OCI-LY3 (cell line): ENCODE data around the gene TSPOAP1.

Source experiments
- H2AFZ ChIP-seq: fragments of 200-600, 300-600 bp; shearing (Covaris generic); 2 replicates; pipeline ENCODE4 v1.6.0; 2014; ENCODE audit warnings: antibody characterized with exemption, low read depth, low read length
- H3K27ac ChIP-seq: fragments of 200-600, 300-600 bp; sonication (generic); 2 replicates; pipeline ENCODE4 v1.5.1; 2014; ENCODE audit warnings: mild to moderate bottlenecking, low read length, moderate library complexity, mixed read lengths
- H3K27me3 ChIP-seq: fragments of 200-600, 300-600 bp; sonication (generic); 2 replicates; pipeline ENCODE4 v1.6.1; 2014; ENCODE audit warnings: low read depth, low read length, mixed read lengths
- H3K36me3 ChIP-seq: fragments of 200-600, 300-600 bp; sonication (generic); replicated peaks from 2 replicates; pipeline ENCODE3; 2014; ENCODE audit warnings: low read depth, low read length, mixed read lengths
- H3K4me1 ChIP-seq: fragments of 300-600, 200-600 bp; sonication (generic); 2 replicates; pipeline ENCODE4 v1.6.1; 2014; ENCODE audit warnings: low read length, mixed read lengths
- H3K4me2 ChIP-seq: fragments of 200-600, 300-600 bp; sonication (generic); 2 replicates; pipeline ENCODE4 v1.6.1; 2014; ENCODE audit warnings: low read length, mixed read lengths
- H3K4me3 ChIP-seq: fragments of 300-600, 200-600 bp; sonication (generic); 2 replicates; pipeline ENCODE4 v1.5.1; 2014; ENCODE audit warnings: antibody characterized with exemption, mild to moderate bottlenecking, low read length, moderate library complexity
- H3K79me2 ChIP-seq: fragments of 300-600, 200-600 bp; shearing (Covaris generic); 2 replicates; pipeline ENCODE4 v1.6.1; 2014; ENCODE audit warnings: mild to moderate bottlenecking, low read length, mixed read lengths
- H3K9ac ChIP-seq: fragments of 300-600, 200-600 bp; shearing (Covaris generic); 2 replicates; pipeline ENCODE4 v1.6.0; 2014; ENCODE audit warnings: mild to moderate bottlenecking, low read length, moderate library complexity
- H3K9me3 ChIP-seq: fragments of 200-600, 300-600 bp; shearing (Covaris generic); 2 replicates; pipeline ENCODE4 v1.6.1; 2014; ENCODE audit warnings: low read length, mixed read lengths; ENCODE audit not compliant: insufficient read depth
- H4K20me1 ChIP-seq: fragments of 200-600, 300-600 bp; sonication (generic); 2 replicates; pipeline ENCODE4 v1.6.1; 2016; ENCODE audit warnings: low read length, mixed read lengths; ENCODE audit not compliant: insufficient read depth
- EZH2phosphoT487 ChIP-seq: fragments of 200-600 bp; shearing (Covaris generic); IDR thresholded peaks from 2 replicates; pipeline ENCODE4 v1.6.1; 2018; ENCODE audit warnings: antibody characterized with exemption, mixed run types, low read depth
- TF ChIP-seq, protein P1 (sequence below): fragments of 200-600, 300-600 bp; sonication (generic); IDR thresholded peaks from 2 replicates; pipeline ENCODE4 v1.5.1; 2014; ENCODE audit warnings: antibody characterized with exemption, low read length, low read depth

Gene TSPOAP1

DNA sequence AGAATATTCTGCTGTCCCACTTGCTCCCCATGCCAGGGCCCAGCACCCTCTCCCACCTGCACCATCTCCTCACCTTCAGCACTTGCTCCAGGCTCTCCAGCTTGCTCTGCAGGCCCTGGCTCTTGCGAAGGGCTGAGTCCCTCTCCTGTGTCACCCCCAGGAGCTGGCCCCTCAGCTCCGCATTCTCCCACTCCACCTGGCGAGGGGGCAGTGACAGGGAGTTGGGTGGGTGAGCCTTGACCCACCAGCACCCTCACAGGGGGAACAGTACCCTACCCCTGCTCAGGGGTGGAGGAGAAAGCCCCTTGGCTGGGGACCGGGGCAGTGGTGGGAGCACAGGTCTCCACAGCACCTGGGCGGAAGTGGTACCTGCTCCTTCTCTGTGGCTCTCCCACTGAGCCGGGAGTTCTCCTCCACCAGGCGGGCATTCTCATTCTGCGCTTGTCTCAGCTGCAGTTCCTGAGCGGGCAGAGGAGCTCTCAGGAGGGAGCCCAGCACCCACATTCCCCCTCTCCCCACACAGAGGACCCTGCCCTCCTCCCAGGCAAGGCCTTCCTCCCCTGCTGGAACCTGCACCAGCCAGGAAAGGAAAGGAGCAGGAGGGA, 5.9 kb downstream of the TSPOAP1 start:
- Histone ChIP-seq H3K27me3 (no peaks in the 10 kb centered on the region), H3K9ac (no peak overlapping the region), H3K27ac (no peak overlapping the region), H2AFZ (no peak overlapping the region), H3K4me1 (peaks cover 8% of the 10 kb centered on the region), H3K79me2 (no peaks in the 10 kb centered on the region), H3K4me3 (no peak overlapping the region), H4K20me1 (peaks cover 7% of the 10 kb centered on the region; the same call in 1 of the 2 replicates), H3K4me2 (no peak overlapping the region), H3K9me3 (no peaks in the 10 kb centered on the region), H3K36me3 (no peaks in the 10 kb centered on the region)
- no peak for TF ChIP-seq EZH2phosphoT487
- TF ChIP-seq, protein P1, sequence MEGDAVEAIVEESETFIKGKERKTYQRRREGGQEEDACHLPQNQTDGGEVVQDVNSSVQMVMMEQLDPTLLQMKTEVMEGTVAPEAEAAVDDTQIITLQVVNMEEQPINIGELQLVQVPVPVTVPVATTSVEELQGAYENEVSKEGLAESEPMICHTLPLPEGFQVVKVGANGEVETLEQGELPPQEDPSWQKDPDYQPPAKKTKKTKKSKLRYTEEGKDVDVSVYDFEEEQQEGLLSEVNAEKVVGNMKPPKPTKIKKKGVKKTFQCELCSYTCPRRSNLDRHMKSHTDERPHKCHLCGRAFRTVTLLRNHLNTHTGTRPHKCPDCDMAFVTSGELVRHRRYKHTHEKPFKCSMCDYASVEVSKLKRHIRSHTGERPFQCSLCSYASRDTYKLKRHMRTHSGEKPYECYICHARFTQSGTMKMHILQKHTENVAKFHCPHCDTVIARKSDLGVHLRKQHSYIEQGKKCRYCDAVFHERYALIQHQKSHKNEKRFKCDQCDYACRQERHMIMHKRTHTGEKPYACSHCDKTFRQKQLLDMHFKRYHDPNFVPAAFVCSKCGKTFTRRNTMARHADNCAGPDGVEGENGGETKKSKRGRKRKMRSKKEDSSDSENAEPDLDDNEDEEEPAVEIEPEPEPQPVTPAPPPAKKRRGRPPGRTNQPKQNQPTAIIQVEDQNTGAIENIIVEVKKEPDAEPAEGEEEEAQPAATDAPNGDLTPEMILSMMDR = no peak

DNA sequence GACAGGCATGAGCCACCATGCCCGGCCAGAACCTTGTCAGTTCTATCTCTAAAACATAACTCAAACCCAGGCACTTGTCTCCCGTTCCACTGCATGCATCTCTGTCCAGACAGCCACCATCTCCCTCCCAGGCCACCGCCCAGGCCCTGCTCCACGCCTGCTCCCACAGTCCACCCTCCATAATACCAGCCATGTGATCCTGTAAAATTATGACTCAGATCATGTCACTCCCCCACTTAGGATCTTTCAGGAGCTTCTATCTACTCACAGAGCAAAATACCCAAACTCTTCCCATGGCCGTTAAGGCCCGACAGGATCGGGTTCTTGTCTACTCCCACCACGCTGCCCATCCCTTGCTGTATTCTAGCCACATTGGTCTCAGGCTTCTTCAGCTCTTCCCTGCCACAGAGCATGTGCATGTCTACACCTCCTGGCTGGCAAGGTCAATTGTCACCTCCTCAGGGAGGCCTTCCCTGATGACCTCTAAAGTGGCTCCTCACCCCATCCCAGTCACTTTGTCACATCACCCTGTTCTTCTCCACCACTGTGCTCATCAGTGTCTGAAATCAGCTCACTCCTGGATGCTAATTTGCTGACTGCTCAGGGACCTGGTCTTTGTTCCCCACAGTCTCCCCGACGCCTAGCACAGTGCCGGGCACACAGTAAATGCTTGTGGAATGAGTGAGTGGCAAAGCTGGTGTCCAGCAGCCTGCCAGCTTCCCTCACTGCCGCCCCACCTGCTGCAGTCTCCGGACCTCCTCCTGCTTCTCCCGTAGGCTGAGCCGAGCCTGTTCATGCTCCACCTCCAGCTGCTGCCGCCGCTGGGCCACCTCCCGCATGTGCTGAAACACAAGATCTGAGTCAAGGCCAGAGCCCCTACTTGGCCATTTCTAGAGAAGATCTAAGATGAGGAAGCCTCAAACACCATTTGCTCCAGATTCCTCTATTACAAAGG, 6.7 kb downstream of the TSPOAP1 start:
- Histone ChIP-seq H3K4me3 (no peak overlapping the region), H3K9me3 (no peaks in the 10 kb centered on the region), H4K20me1 (no peaks in the 10 kb centered on the region; the same call in 1 of the 2 replicates), H3K4me2 (no peak overlapping the region), H3K36me3 (no peaks in the 10 kb centered on the region), H3K9ac (no peak overlapping the region), H3K4me1 (peaks cover 9% of the 10 kb centered on the region), H3K27me3 (no peaks in the 10 kb centered on the region), H2AFZ (no peak overlapping the region), H3K27ac (no peak overlapping the region), H3K79me2 (no peaks in the 10 kb centered on the region)
- TF ChIP-seq, protein P1 = no peak
- TF ChIP-seq EZH2phosphoT487 = no peak

DNA sequence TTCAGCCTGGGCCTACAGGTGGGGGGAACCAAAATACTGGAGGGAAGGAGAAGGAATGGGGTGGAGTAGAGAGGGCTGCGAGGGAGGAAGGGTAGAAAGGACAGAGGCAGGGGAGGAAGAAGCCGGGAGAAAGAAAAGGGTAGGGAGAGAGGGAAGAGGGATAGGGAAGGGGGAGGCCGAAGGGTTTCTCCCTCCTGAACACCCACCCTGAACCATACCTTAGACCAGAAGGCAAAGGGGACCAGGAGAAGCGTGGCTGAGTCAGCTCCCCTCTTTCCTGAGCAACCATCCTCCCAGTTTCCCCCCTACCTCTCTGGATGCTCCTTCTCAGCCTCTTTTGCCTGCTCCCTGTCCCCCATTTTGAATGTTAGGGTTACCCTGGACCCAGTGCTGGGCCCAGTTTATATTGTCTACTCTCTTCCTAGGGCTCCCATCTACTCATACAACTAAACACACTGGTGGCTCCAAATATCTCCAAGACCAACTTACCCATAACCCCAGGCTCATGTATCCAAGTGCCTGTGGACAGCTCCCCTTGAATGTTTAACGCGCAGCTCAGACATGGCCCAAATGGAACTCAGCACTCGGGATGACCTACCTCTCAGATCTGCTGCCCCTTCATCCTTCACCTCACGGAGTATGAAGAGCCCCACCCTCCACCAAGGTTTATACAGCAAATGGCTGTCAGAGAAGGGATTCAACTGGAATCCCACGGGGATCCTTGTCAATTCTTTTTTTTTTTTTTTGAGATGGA, 7.8 kb downstream of the TSPOAP1 start:
- Histone ChIP-seq H3K4me2 (no peak overlapping the region), H3K9me3 (no peaks in the 10 kb centered on the region), H3K9ac (no peak overlapping the region), H2AFZ (no peak overlapping the region), H3K27ac (no peak overlapping the region), H4K20me1 (no peaks in the 10 kb centered on the region; the same call in 1 of the 2 replicates), H3K27me3 (no peaks in the 10 kb centered on the region), H3K36me3 (no peaks in the 10 kb centered on the region), H3K4me1 (peaks cover 9% of the 10 kb centered on the region), H3K4me3 (no peak overlapping the region), H3K79me2 (no peaks in the 10 kb centered on the region)
- TF ChIP-seq, protein P1 = no peak
- TF ChIP-seq EZH2phosphoT487 = no peak

DNA sequence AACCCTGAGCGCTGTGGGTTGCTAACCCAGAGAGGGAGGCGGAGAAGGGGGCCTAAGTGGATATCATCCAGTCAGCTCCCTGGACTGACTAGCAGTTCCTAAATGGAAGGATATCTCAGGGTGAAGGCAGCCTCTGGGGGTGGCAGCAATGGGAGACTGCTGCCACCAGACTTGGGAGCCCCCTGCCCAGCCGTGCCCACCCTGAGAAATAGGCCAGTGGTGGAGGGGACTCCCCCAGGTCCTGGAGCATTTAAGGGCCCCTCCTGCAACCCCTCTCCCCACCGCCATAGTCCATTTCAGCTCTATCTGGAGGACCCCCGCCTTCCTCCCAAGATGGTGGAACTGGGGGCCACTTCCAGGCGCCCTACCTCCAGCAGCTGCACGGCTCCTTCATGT, 8.4 kb downstream of the TSPOAP1 start:
- Histone ChIP-seq H3K4me1 (peaks cover 9% of the 10 kb centered on the region), H3K79me2 (no peaks in the 10 kb centered on the region), H4K20me1 (no peaks in the 10 kb centered on the region), H3K9me3 (no peaks in the 10 kb centered on the region), H3K9ac (no peak overlapping the region), H3K36me3 (no peaks in the 10 kb centered on the region), H2AFZ (no peak overlapping the region), H3K27ac (no peak overlapping the region), H3K4me3 (no peak overlapping the region), H3K27me3 (no peaks in the 10 kb centered on the region), H3K4me2 (no peak overlapping the region)
- TF ChIP-seq EZH2phosphoT487 = no peak
- TF ChIP-seq, protein P1 = no peak
